HepG2 (cell line): Measurements from ENCODE around the gene TMEM170B. TPM values are rescaled to one million over a fixed set of nuclear protein-coding genes. Genes with fewer than 3 reads are reported as not detected.

Source experiments
- ATAC-seq: fragments of 200-7000 bp; cut with Tn5 transposase; 3 replicates; pipeline ENCODE4 v1.9.1; 2020; ENCODE audit warnings: mild to moderate bottlenecking, moderate library complexity
- BruUV-seq: library from RNA; stranded (reverse); fragments of 400-500 nt; replicated peaks from 2 replicates; lab custom pipeline; 2021; lab: Mats Ljungman, UMichigan
- CTCF ChIA-PET: fragments of 300-600 bp; formaldehyde crosslinking; extraction: SDS; loops from one replicate; lab custom pipeline; 2021; ENCODE audit warnings: low total read pairs, inconsistent platforms, low intra/inter-chr PET ratio; lab: Yijun Ruan, JAX
- POLR2A ChIA-PET: fragments of 350-600 bp; sonication (Branson Sonifier 250); formaldehyde crosslinking; loops from one replicate; lab custom pipeline; 2020; ENCODE audit warnings: antibody characterized with exemption, inconsistent platforms; lab: Yijun Ruan, JAX
- DNase-seq: peaks from one replicate; pipeline ENCODE4 v3.0.0-alpha.2; 2015; ENCODE audit warnings: low spot score
- FAIRE-seq: peaks from 3 replicates; lab custom pipeline; 2011; peaks lifted over from hg19 to GRCh38; lab: Jason Lieb, UNC
- H2AFZ ChIP-seq: one replicate; pipeline ENCODE4 v1.6.1; 2011; ENCODE audit warnings: low read length, inconsistent platforms
- H3K27ac ChIP-seq: fragments of 300-600 bp; 3 replicates; pipeline ENCODE4 v1.8.0; 2011; ENCODE audit warnings: mixed run types, mild to moderate bottlenecking, mixed read lengths, low read length, inconsistent platforms; ENCODE audit not compliant: insufficient read depth; ENCODE audit errors: extremely low read length
- H3K27me3 ChIP-seq, 2 experiments: fragments of 200-600 bp in 1 of 2; 2 replicates in 1 of 2; 3 replicates in 1 of 2; pipeline versions ENCODE4 v1.6.0 to v1.8.0; 2011; ENCODE audit warnings: low read length in 2 of 2, mild to moderate bottlenecking in 2 of 2, moderate library complexity in 2 of 2, inconsistent platforms in 1 of 2; ENCODE audit not compliant: insufficient read depth in 2 of 2, control insufficient read depth in 1 of 2
- H3K36me3 ChIP-seq, 2 experiments: fragments of 200-600 bp in 1 of 2; replicated peaks in 1 of 2; 2 replicates in 1 of 2; 3 replicates in 1 of 2; pipeline versions ENCODE4 v1.5.1 to v1.8.0; 2011; ENCODE audit warnings: low read length in 2 of 2, inconsistent platforms in 1 of 2; ENCODE audit not compliant: insufficient read depth in 2 of 2, control insufficient read depth in 1 of 2
- H3K4me1 ChIP-seq: 2 replicates; pipeline ENCODE4 v1.5.1; 2012; ENCODE audit warnings: low read length, inconsistent platforms; ENCODE audit not compliant: insufficient read depth
- H3K4me2 ChIP-seq: 2 replicates; pipeline ENCODE4 v1.6.0; 2011; ENCODE audit warnings: low read depth, low read length, inconsistent platforms
- H3K4me3 ChIP-seq, 3 experiments: fragments of 200-600 bp in 1 of 3; sonication (generic), shearing (Covaris generic) in 1 of 3; replicated peaks in 1 of 3; 2 replicates each; pipeline ENCODE4 v1.5.1; 2011 to 2016; ENCODE audit warnings: low read length in 3 of 3, inconsistent platforms in 2 of 3, low read depth in 2 of 3, mild to moderate bottlenecking in 2 of 3, control low read depth in 1 of 3, mixed read lengths in 1 of 3; ENCODE audit not compliant: insufficient read depth in 1 of 3
- H3K79me2 ChIP-seq: one replicate; pipeline ENCODE4 v1.6.1; 2011; ENCODE audit warnings: low read length, inconsistent platforms; ENCODE audit not compliant: insufficient read depth
- H3K9ac ChIP-seq: 2 replicates; pipeline ENCODE4 v1.6.0; 2011; ENCODE audit warnings: mild to moderate bottlenecking, low read depth, low read length, inconsistent platforms; ENCODE audit not compliant: insufficient read depth
- H3K9me3 ChIP-seq: 2 replicates; pipeline ENCODE4 v1.5.1; 2012; ENCODE audit warnings: mild to moderate bottlenecking, low read length
- H4K20me1 ChIP-seq: 2 replicates; pipeline ENCODE4 v1.6.0; 2011; ENCODE audit warnings: inconsistent platforms, mild to moderate bottlenecking, low read length, moderate library complexity; ENCODE audit not compliant: insufficient read depth
- ATF5 ChIP-seq: sonication (generic); formaldehyde crosslinking; IDR thresholded peaks from 2 replicates; pipeline ENCODE4 v1.4.0; 2020; ENCODE audit warnings: mild to moderate bottlenecking, low read depth, missing genetic modification reagents
- CAMTA2 ChIP-seq: sonication (generic); formaldehyde crosslinking; IDR thresholded peaks from 2 replicates; pipeline ENCODE4 v1.4.0; 2020; ENCODE audit warnings: mild to moderate bottlenecking, missing genetic modification reagents, borderline replicate concordance
- FOXA1 ChIP-seq, 2 experiments: fragments of 450-650 bp in 1 of 2; sonication (generic) in 1 of 2; formaldehyde crosslinking in 1 of 2; IDR thresholded peaks; 2 replicates each; pipeline versions ENCODE4 v1.4.0 to v1.6.1; 2016 to 2020; ENCODE audit warnings: missing genetic modification reagents in 1 of 2
- HMGA1 ChIP-seq: sonication (generic); formaldehyde crosslinking; conservative IDR thresholded peaks from 2 replicates; pipeline ENCODE4 v1.4.0; 2020; ENCODE audit warnings: missing genetic modification reagents
- JDP2 ChIP-seq: sonication (generic); formaldehyde crosslinking; IDR thresholded peaks from 2 replicates; pipeline ENCODE4 v1.8.1; 2022; ENCODE audit warnings: missing genetic modification reagents, borderline replicate concordance
- ONECUT2 ChIP-seq: sonication (generic); formaldehyde crosslinking; IDR thresholded peaks from 2 replicates; pipeline ENCODE4 v1.4.0; 2020; ENCODE audit warnings: missing genetic modification reagents
- POLR2AphosphoS5 ChIP-seq: IDR thresholded peaks from 2 replicates; pipeline ENCODE4 v1.6.1; 2012; ENCODE audit warnings: low read depth, low read length
- RFXAP ChIP-seq: sonication (generic); formaldehyde crosslinking; IDR thresholded peaks from 2 replicates; pipeline ENCODE4 v1.4.0; 2020; ENCODE audit warnings: missing genetic modification reagents, borderline replicate concordance
- SNAPC2 ChIP-seq: sonication (generic); formaldehyde crosslinking; IDR thresholded peaks from 2 replicates; pipeline ENCODE4 v1.8.1; 2022; ENCODE audit warnings: mild to moderate bottlenecking, missing genetic modification reagents
- ZBTB2 ChIP-seq: sonication (generic); formaldehyde crosslinking; IDR thresholded peaks from 2 replicates; pipeline ENCODE4 v1.8.0; 2022; ENCODE audit warnings: low read depth, missing genetic modification reagents
- ZBTB43 ChIP-seq: sonication (generic); formaldehyde crosslinking; conservative IDR thresholded peaks from 2 replicates; pipeline ENCODE4 v1.4.0; 2020; ENCODE audit warnings: missing genetic modification reagents
- ZBTB7A ChIP-seq: sonication (generic); formaldehyde crosslinking; IDR thresholded peaks from 2 replicates; pipeline ENCODE4 v1.8.0; 2022; ENCODE audit warnings: mild to moderate bottlenecking, missing genetic modification reagents
- ZC3H4 ChIP-seq: sonication (generic); formaldehyde crosslinking; IDR thresholded peaks from 2 replicates; pipeline ENCODE4 v1.4.0; 2020; ENCODE audit warnings: missing genetic modification reagents, borderline replicate concordance
- ZNF460 ChIP-seq: sonication (generic); formaldehyde crosslinking; IDR thresholded peaks from 2 replicates; pipeline ENCODE4 v1.5.1; 2020; ENCODE audit warnings: missing genetic modification reagents, mild to moderate bottlenecking, borderline replicate concordance
- ZNF577 ChIP-seq: sonication (generic); formaldehyde crosslinking; IDR thresholded peaks from 2 replicates; pipeline ENCODE4 v1.4.0; 2020; ENCODE audit warnings: mild to moderate bottlenecking, low read depth, missing genetic modification reagents, borderline replicate concordance
- ZNF75D ChIP-seq: sonication (generic); formaldehyde crosslinking; IDR thresholded peaks from 2 replicates; pipeline ENCODE4 v1.8.1; 2023; ENCODE audit warnings: missing genetic modification reagents, mild to moderate bottlenecking, borderline replicate concordance
- WGBS: methylation state at CpG from one replicate; pipeline ENCODE4 v1.1.6; 2017; ENCODE audit warnings: low lambda C conversion rate; 5-methylcytosine and 5-hydroxymethylcytosine counted together
- in situ Hi-C: cut with HindIII; loops from 2 replicates; pipeline ENCODE4 v1.10.0; 2017; ENCODE audit warnings: low pct_unique_long_range_greater_than_20kb; ENCODE audit not compliant: extremely low pct_ligation_motif_present
- intact Hi-C: fragments of 100-400 bp; cut with micrococcal nuclease; formaldehyde crosslinking; loops from one replicate; pipeline ENCODE4 v1.10.0; 2022; ENCODE audit not compliant: unreplicated experiment
- polyA plus RNA-seq, 8 experiments: library from polyadenylated mRNA; depleted of rRNA in 3 of 8; stranded (reverse) in 7 of 8; unstranded in 1 of 8; fragments of >200 nt; fragmentation: Illumina TruSeq in 4 of 8; extraction: Trizol in 4 of 8; gene quantifications; 2 replicates each; pipeline versions ENCODE4 v1.2.1 to v1.2.3, GENCODE V29; 2011 to 2016; ENCODE audit warnings: low read depth in 4 of 8, missing spikeins in 1 of 8, mixed read lengths in 1 of 8; ENCODE audit not compliant: insufficient read depth in 1 of 8
- total RNA-seq, 5 experiments: library from RNA; depleted of rRNA; stranded (reverse); fragments of >200 nt; fragmentation: Illumina TruSeq; extraction: Trizol; gene quantifications; 2 replicates each; pipeline ENCODE4 v1.2.3, GENCODE V29; 2016; ENCODE audit warnings: low read depth in 1 of 5

Gene TMEM170B
- total and polyA plus RNA-seq, 2 of the 13 experiments (the other 11 are each of a cell fraction or from before 2014, with no cell fraction given): 3.3 to 9.4 TPM

GRCh38 chr6:11632231-11632630 is 94.7 kb downstream of the TMEM170B start:
- POLR2A ChIA-PET: no interaction called here

More at GRCh38 chr6:11632231-11632630, 94.7 kb downstream of the TMEM170B start:
- no peak overlapping the region for H3K9ac ChIP-seq
- H4K20me1 ChIP-seq: no peaks in the 10 kb centered on the region
- H3K27me3 ChIP-seq: peaks cover 0 to 17% of the 10 kb centered on the region in 2 experiments; a peak in 3 of 5 replicates
- in situ Hi-C loops (no loop called here), intact Hi-C loops (no loop called here)
- DNase-seq: no peak
- no peak overlapping the region for H3K27ac ChIP-seq
- no peaks in the 10 kb centered on the region for H3K9me3 ChIP-seq
- ATAC-seq: no peak
- WGBS: 57% methylated on average over 9 of the region's 9 CpGs
- FAIRE-seq: no peak
- H3K79me2 ChIP-seq: no peaks in the 10 kb centered on the region
- H3K4me1 ChIP-seq: no peaks in the 10 kb centered on the region
- CTCF ChIA-PET: no interaction called here
- H3K4me3 ChIP-seq: no peak overlapping the region
- H3K4me2 ChIP-seq: no peak overlapping the region
- TF ChIP-seq ZNF460 (CRISPR knock-in tag) (no peak), JDP2 (no peak), ZBTB43 (no peak), SNAPC2 (CRISPR knock-in tag) (no peak), CAMTA2 (CRISPR knock-in tag) (no peak), ATF5 (CRISPR knock-in tag) (no peak), ZNF577 (no peak), HMGA1 (CRISPR knock-in tag) (no peak), POLR2AphosphoS5 (no peak), ONECUT2 (no peak), RFXAP (no peak), ZBTB7A (CRISPR knock-in tag) (no peak), ZBTB2 (no peak), FOXA1 (IDR thresholded peaks at IDR 0.05) (no peak), FOXA1 (CRISPR knock-in tag; IDR thresholded peaks at IDR 0.05) (no peak), ZC3H4 (no peak), ZNF75D (no peak)
- BruUV-seq: no TSS peak
- no peak overlapping the region for H2AFZ ChIP-seq
- no peaks in the 10 kb centered on the region for H3K36me3 ChIP-seq
